Calu3 (cell line): ENCODE results near the gene GGN. TPM values are rescaled to one million over a fixed set of nuclear protein-coding genes. Genes with fewer than 3 reads are reported as not detected.

Source experiments
- BruUV-seq: library from RNA; stranded (reverse); fragments of 400-500 nt; replicated peaks from 2 replicates; lab custom pipeline; 2021; lab: Mats Ljungman, UMichigan
- CTCF ChIA-PET: fragments of 300-600 bp; sonication (Branson Sonifier 250); formaldehyde crosslinking; loops from one replicate; lab custom pipeline; 2022; ENCODE audit warnings: antibody characterized with exemption; lab: Charles Lee
- DNase-seq: peaks from one replicate; pipeline ENCODE4 v3.0.0; 2022
- H3K27ac Mint-ChIP-seq: one replicate; pipeline ENCODE4 v1.8.0; 2022; ENCODE audit warnings: mixed read lengths; ENCODE audit not compliant: unreplicated experiment
- H3K27me3 Mint-ChIP-seq: one replicate; pipeline ENCODE4 v1.8.0; 2022; ENCODE audit warnings: mixed read lengths; ENCODE audit not compliant: unreplicated experiment
- H3K36me3 Mint-ChIP-seq: one replicate; pipeline ENCODE4 v1.8.0; 2022; ENCODE audit warnings: mild to moderate bottlenecking, moderate library complexity, mixed read lengths; ENCODE audit not compliant: insufficient read depth, unreplicated experiment
- H3K4me1 Mint-ChIP-seq: one replicate; pipeline ENCODE4 v1.8.0; 2022; ENCODE audit warnings: mild to moderate bottlenecking, low read depth, mixed read lengths; ENCODE audit not compliant: unreplicated experiment
- H3K4me3 Mint-ChIP-seq: one replicate; pipeline ENCODE4 v1.8.0; 2022; ENCODE audit warnings: mild to moderate bottlenecking, low read depth, moderate library complexity, mixed read lengths; ENCODE audit not compliant: unreplicated experiment
- H3K9me3 Mint-ChIP-seq: one replicate; pipeline ENCODE4 v1.8.0; 2022; ENCODE audit warnings: low read depth, mixed read lengths; ENCODE audit not compliant: unreplicated experiment
- CTCF ChIP-seq: fragments of 200-600 bp; IDR thresholded peaks from one replicate; pipeline ENCODE4 v1.8.0; 2022; ENCODE audit warnings: antibody characterized with exemption; ENCODE audit not compliant: unreplicated experiment
- intact Hi-C: fragments of 100-400 bp; cut with micrococcal nuclease; formaldehyde crosslinking; loops from one replicate; pipeline ENCODE4 v1.10.0; 2022; ENCODE audit not compliant: unreplicated experiment
- total RNA-seq: library from RNA; stranded (reverse); gene quantifications from 2 replicates; pipeline ENCODE4 v1.2.3, GENCODE V29; 2022

Gene GGN
- total RNA-seq, 1 experiment from 2014 or later = 0.40 TPM

GRCh38 chr19:38399081-38399480 lies 11.2 kb upstream of the GGN start:
- intact Hi-C loops = no loop called here
- CTCF ChIA-PET = interaction anchor here (0.7 to 1.4 kb wide), 2 partner anchors 9 to 534 kb away, joined by 3 to 4 read pairs; no protein-coding TSS in a partner anchor
- H3K4me3 Mint-ChIP-seq = no peak overlapping the region
- H3K27me3 Mint-ChIP-seq = no peaks in the 10 kb centered on the region
- H3K4me1 Mint-ChIP-seq = no peaks in the 10 kb centered on the region
- no peak overlapping the region for H3K27ac Mint-ChIP-seq
- TF ChIP-seq CTCF = no peak
- no TSS peak for BruUV-seq
- H3K36me3 Mint-ChIP-seq = peaks cover 19% of the 10 kb centered on the region
- no peak for DNase-seq
- no peaks in the 10 kb centered on the region for H3K9me3 Mint-ChIP-seq

GRCh38 chr19:38395381-38396114 lies 7.7 kb upstream of the GGN start:
- no peaks in the 10 kb centered on the region for H3K9me3 Mint-ChIP-seq
- peaks cover 5% of the 10 kb centered on the region for H3K36me3 Mint-ChIP-seq
- H3K27ac Mint-ChIP-seq = no peak overlapping the region
- H3K27me3 Mint-ChIP-seq = peaks cover 3% of the 10 kb centered on the region
- peaks cover 10% of the 10 kb centered on the region for H3K4me1 Mint-ChIP-seq
- BruUV-seq = no TSS peak
- TF ChIP-seq CTCF = no peak
- CTCF ChIA-PET = no interaction called here
- no peak overlapping the region for H3K4me3 Mint-ChIP-seq
- intact Hi-C loops = no loop called here
- no peak for DNase-seq

- BruUV-seq = no TSS peak
- peaks cover 10% of the 10 kb centered on the region for H3K4me1 Mint-ChIP-seq
- no peaks in the 10 kb centered on the region for H3K9me3 Mint-ChIP-seq
- intact Hi-C loops = no loop called here
- peaks cover 14% of the 10 kb centered on the region for H3K27me3 Mint-ChIP-seq
- TF ChIP-seq CTCF = no peak
- H3K27ac Mint-ChIP-seq = no peak overlapping the region
- peaks cover 8% of the 10 kb centered on the region for H3K36me3 Mint-ChIP-seq
- CTCF ChIA-PET = interaction anchor here (1.0 kb wide), 1 partner anchor 166 kb away, joined by 5 read pairs; no protein-coding TSS in a partner anchor
- no peak overlapping the region for H3K4me3 Mint-ChIP-seq
- no peak for DNase-seq
Measured at GRCh38 chr19:38394488-38394887, 6.7 kb upstream of the GGN start.

- intact Hi-C loops = no loop called here
- no TSS peak for BruUV-seq
- no peak overlapping the region for H3K27ac Mint-ChIP-seq
- no peak overlapping the region for H3K4me3 Mint-ChIP-seq
- DNase-seq = no peak
- peaks cover 21% of the 10 kb centered on the region for H3K36me3 Mint-ChIP-seq
- H3K4me1 Mint-ChIP-seq = peaks cover 17% of the 10 kb centered on the region
- H3K27me3 Mint-ChIP-seq = peaks cover 16% of the 10 kb centered on the region
- no peaks in the 10 kb centered on the region for H3K9me3 Mint-ChIP-seq
- no peak for TF ChIP-seq CTCF
- CTCF ChIA-PET = interaction anchor here (0.7 to 0.8 kb wide), 2 partner anchors 10 to 137 kb away, joined by 3 to 4 read pairs; partner anchors contain the start of gene FAM98C
Measured at GRCh38 chr19:38392707-38393308, 5.0 kb upstream of the GGN start.
